Adrenal gland (tissue), 5 donors: ENCODE measurements around the gene BEND6.

Experiments
- CTCF ChIP-seq, 6 experiments: fragments of 450-650 bp in 4 of 6; fragments of 200-600 bp in 2 of 6; sonication (generic) in 1 of 6; IDR thresholded peaks; 1 replicate in 5 of 6; 2 replicates in 1 of 6; pipeline versions ENCODE4 v1.5.1 to v1.8.0; 2016 to 2021; ENCODE audit warnings: antibody characterized with exemption in 6 of 6, mild to moderate bottlenecking in 2 of 6, moderate library complexity in 1 of 6
- POLR2A ChIP-seq, 2 donors: fragments of 450-650 bp; IDR thresholded peaks; one replicate each; pipeline ENCODE4 v1.6.1; 2017; ENCODE audit warnings: antibody characterized with exemption in 2 of 2, mild to moderate bottlenecking in 2 of 2, moderate library complexity in 1 of 2
- donor health status: DM: no; HTN: no; CAD: no.

- TF ChIP-seq CTCF (IDR thresholded peaks at IDR 0.05) (no peak), POLR2A (IDR thresholded peaks at IDR 0.05) (no peak)
Measured at GRCh38 chr6:56938649-56939191, 16.2 kb upstream of the BEND6 start.
